Upper lobe of left lung (tissue), 6 donors: Measurements from ENCODE around the gene ARHGEF7. TPM values are rescaled to one million over a fixed set of nuclear protein-coding genes. Genes with fewer than 3 reads are reported as not detected.

ENCODE experiments used
- ATAC-seq, 2 donors: fragments of 200-7000 bp; cut with Tn5 transposase; one replicate each; pipeline ENCODE4 v1.9.1; 2022; ENCODE audit warnings: mild to moderate bottlenecking in 2 of 2, moderate library complexity in 2 of 2; ENCODE audit not compliant: low FRiP score in 2 of 2
- DNase-seq, 2 donors: peaks; one replicate each; pipeline ENCODE4 v3.0.0-alpha.2; 2019 to 2020
- H3K27ac ChIP-seq, 4 donors: fragments of 200-600 bp; sonication (generic); one replicate each; pipeline ENCODE4 v1.5.1; 2016 to 2019
- H3K27me3 ChIP-seq, 4 donors: fragments of 200-600 bp; sonication (generic); one replicate each; pipeline ENCODE4 v1.5.1; 2017 to 2019
- H3K36me3 ChIP-seq, 4 donors: fragments of 200-600 bp; sonication (generic); one replicate each; pipeline ENCODE4 v1.5.1; 2016 to 2019
- H3K4me1 ChIP-seq, 4 donors: fragments of 200-600 bp; sonication (generic); one replicate each; pipeline ENCODE4 v1.5.1; 2018 to 2019
- H3K4me3 ChIP-seq, 4 donors: fragments of 200-600 bp; sonication (generic); one replicate each; pipeline ENCODE4 v1.5.1; 2017 to 2019; ENCODE audit warnings: mild to moderate bottlenecking in 2 of 4, moderate library complexity in 1 of 4
- H3K9me3 ChIP-seq, 4 donors: fragments of 200-600 bp; sonication (generic); one replicate each; pipeline ENCODE4 v1.5.1; 2018 to 2019
- CTCF ChIP-seq, 6 experiments: fragments of 450-650 bp in 4 of 6; fragments of 200-600 bp in 2 of 6; sonication (generic) in 2 of 6; IDR thresholded peaks; one replicate each; pipeline ENCODE4 v1.5.1; 2016 to 2019; ENCODE audit warnings: antibody characterized with exemption in 6 of 6
- EP300 ChIP-seq, 4 donors: sonication (generic); formaldehyde crosslinking; IDR thresholded peaks; one replicate each; pipeline ENCODE4 v1.5.1; 2017; ENCODE audit warnings: antibody characterized with exemption in 4 of 4, control low read depth in 2 of 4
- POLR2A ChIP-seq, 4 donors: fragments of 450-650 bp; IDR thresholded peaks; one replicate each; pipeline ENCODE4 v1.5.1; 2016 to 2017; ENCODE audit warnings: antibody characterized with exemption in 4 of 4, mild to moderate bottlenecking in 2 of 4
- POLR2AphosphoS5 ChIP-seq, 2 donors: sonication (generic); formaldehyde crosslinking; IDR thresholded peaks; one replicate each; pipeline ENCODE4 v1.5.1; 2017; ENCODE audit warnings: antibody characterized with exemption in 2 of 2
- WGBS, 2 donors: methylation state at CpG; one replicate each; pipeline ENCODE4 v1.1.5; 2017 to 2018; 5-methylcytosine and 5-hydroxymethylcytosine counted together
- total RNA-seq, 6 donors: library from RNA; depleted of rRNA in 4 of 6; stranded (reverse); fragments of >200 nt in 4 of 6; gene quantifications; one replicate each; pipeline versions ENCODE4 v1.1.0 to v1.2.1, GENCODE V29; 2016 to 2021
- donor health status: DM: no; HTN: no; CAD: no; lungs with moderate emphysema.
- donor health status: DM: no; HTN: yes; CAD: no; lungs with severe emphysema.

ARHGEF7 gene
- total RNA-seq, 6 donors from 2014 or later: 50.3 to 130 (median 67.4) TPM

GRCh38 chr13:111153279-111153976 is 38.3 kb downstream of the ARHGEF7 start:
- H3K27me3 ChIP-seq: no peaks in the 10 kb centered on the region
- TF ChIP-seq CTCF (IDR thresholded peaks at IDR 0.05) (peak in 3 of 6 experiments; percentile 26 to 67 (median 37)), POLR2AphosphoS5 (IDR thresholded peaks at IDR 0.05) (peak; percentile 96 to 98), EP300 (IDR thresholded peaks at IDR 0.05) (peak in 2 of 4 donors; percentile 48 to 79), POLR2A (IDR thresholded peaks at IDR 0.05) (peak; percentile 90 to 95 (median 95))
- no peaks in the 10 kb centered on the region for H3K9me3 ChIP-seq
- H3K36me3 ChIP-seq: no peaks in the 10 kb centered on the region
- DNase-seq: peak; percentile 86 to 100
- peak overlapping the region; percentile 91 to 99 (median 96) for H3K27ac ChIP-seq
- H3K4me1 ChIP-seq: peaks cover 27 to 48% (median 35%) of the 10 kb centered on the region in 4 donors
- 0% methylated on average over 60 of the region's 84 CpGs; no CpG with 5 or more reads in 1 of the 2 donors for WGBS, 2 donors
- peak; percentile 91 to 98 for ATAC-seq
- H3K4me3 ChIP-seq: peak overlapping the region; percentile 70 to 88 (median 80)

GRCh38 chr13:111153977-111154332 is 38.8 kb downstream of the ARHGEF7 start:
- Histone ChIP-seq H3K27ac (peak overlapping the region; percentile 91 to 99 (median 96)), H3K4me1 (peaks cover 30 to 54% (median 38%) of the 10 kb centered on the region in 4 donors), H3K27me3 (no peaks in the 10 kb centered on the region), H3K4me3 (peak overlapping the region; percentile 70 to 88 (median 80)), H3K9me3 (no peaks in the 10 kb centered on the region), H3K36me3 (no peaks in the 10 kb centered on the region)
- TF ChIP-seq EP300 (IDR thresholded peaks at IDR 0.05) (no peak), POLR2AphosphoS5 (IDR thresholded peaks at IDR 0.05) (peak; percentile 19 to 25), CTCF (IDR thresholded peaks at IDR 0.05) (peak in 3 of 6 experiments; percentile 5 to 34 (median 17)), POLR2A (IDR thresholded peaks at IDR 0.05) (no peak)
- WGBS, 2 donors: 0 to 4% methylated on average over 2 to 15 of the region's 31 CpGs
- DNase-seq (peak in 1 of 2 donors; percentile 56), ATAC-seq (peak; percentile 76 to 77)

GRCh38 chr13:111156421-111156820 is 41.3 kb downstream of the ARHGEF7 start:
- DNase-seq (no peak), ATAC-seq (no peak)
- TF ChIP-seq POLR2AphosphoS5 (IDR thresholded peaks at IDR 0.05): no peak
- TF ChIP-seq POLR2A (IDR thresholded peaks at IDR 0.05): no peak
- TF ChIP-seq CTCF (IDR thresholded peaks at IDR 0.05): no peak
- TF ChIP-seq EP300 (IDR thresholded peaks at IDR 0.05): no peak
- peak overlapping the region in 1 of 4 donors; percentile 5 for H3K27ac ChIP-seq
- H3K36me3 ChIP-seq: no peaks in the 10 kb centered on the region
- H3K4me1 ChIP-seq: peaks cover 30 to 57% (median 38%) of the 10 kb centered on the region in 4 donors
- no peaks in the 10 kb centered on the region for H3K9me3 ChIP-seq
- no peak overlapping the region for H3K4me3 ChIP-seq
- 88 to 93% methylated on average over 1 of the region's 1 CpG for whole genome bisulfite sequencing, 2 donors
- no peaks in the 10 kb centered on the region for H3K27me3 ChIP-seq

GRCh38 chr13:111158136-111158805 is 43.2 kb downstream of the ARHGEF7 start:
- ATAC-seq: no peak
- Histone ChIP-seq H3K4me3 (no peak overlapping the region), H3K9me3 (no peaks in the 10 kb centered on the region), H3K27ac (peak overlapping the region in 1 of 4 donors; percentile 48), H3K4me1 (peaks cover 24 to 55% (median 36%) of the 10 kb centered on the region in 4 donors), H3K27me3 (no peaks in the 10 kb centered on the region), H3K36me3 (peaks cover 0 to 4% (median 0%) of the 10 kb centered on the region in 4 donors)
- no peak for DNase-seq
- no peak for TF ChIP-seq POLR2AphosphoS5 (IDR thresholded peaks at IDR 0.05)
- TF ChIP-seq EP300 (IDR thresholded peaks at IDR 0.05): no peak
- TF ChIP-seq POLR2A (IDR thresholded peaks at IDR 0.05): no peak
- no peak for TF ChIP-seq CTCF (IDR thresholded peaks at IDR 0.05)
